Upper lobe of left lung (tissue), 6 donors: ENCODE data around the gene STOX2. TPM values are rescaled to one million over a fixed set of nuclear protein-coding genes. Genes with fewer than 3 reads are reported as not detected.

Experiments
- ATAC-seq, 2 donors: fragments of 200-7000 bp; cut with Tn5 transposase; one replicate each; pipeline ENCODE4 v1.9.1; 2022; ENCODE audit warnings: mild to moderate bottlenecking in 2 of 2, moderate library complexity in 2 of 2; ENCODE audit not compliant: low FRiP score in 2 of 2
- DNase-seq, 2 donors: peaks; one replicate each; pipeline ENCODE4 v3.0.0-alpha.2; 2019 to 2020
- H3K27ac ChIP-seq, 4 donors: fragments of 200-600 bp; sonication (generic); one replicate each; pipeline ENCODE4 v1.5.1; 2016 to 2019
- H3K27me3 ChIP-seq, 4 donors: fragments of 200-600 bp; sonication (generic); one replicate each; pipeline ENCODE4 v1.5.1; 2017 to 2019
- H3K36me3 ChIP-seq, 4 donors: fragments of 200-600 bp; sonication (generic); one replicate each; pipeline ENCODE4 v1.5.1; 2016 to 2019
- H3K4me1 ChIP-seq, 4 donors: fragments of 200-600 bp; sonication (generic); one replicate each; pipeline ENCODE4 v1.5.1; 2018 to 2019
- H3K4me3 ChIP-seq, 4 donors: fragments of 200-600 bp; sonication (generic); one replicate each; pipeline ENCODE4 v1.5.1; 2017 to 2019; ENCODE audit warnings: mild to moderate bottlenecking in 2 of 4, moderate library complexity in 1 of 4
- H3K9me3 ChIP-seq, 4 donors: fragments of 200-600 bp; sonication (generic); one replicate each; pipeline ENCODE4 v1.5.1; 2018 to 2019
- CTCF ChIP-seq, 6 experiments: fragments of 450-650 bp in 4 of 6; fragments of 200-600 bp in 2 of 6; sonication (generic) in 2 of 6; IDR thresholded peaks; one replicate each; pipeline ENCODE4 v1.5.1; 2016 to 2019; ENCODE audit warnings: antibody characterized with exemption in 6 of 6
- EP300 ChIP-seq, 4 donors: sonication (generic); formaldehyde crosslinking; IDR thresholded peaks; one replicate each; pipeline ENCODE4 v1.5.1; 2017; ENCODE audit warnings: antibody characterized with exemption in 4 of 4, control low read depth in 2 of 4
- POLR2A ChIP-seq, 4 donors: fragments of 450-650 bp; IDR thresholded peaks; one replicate each; pipeline ENCODE4 v1.5.1; 2016 to 2017; ENCODE audit warnings: antibody characterized with exemption in 4 of 4, mild to moderate bottlenecking in 2 of 4
- POLR2AphosphoS5 ChIP-seq, 2 donors: sonication (generic); formaldehyde crosslinking; IDR thresholded peaks; one replicate each; pipeline ENCODE4 v1.5.1; 2017; ENCODE audit warnings: antibody characterized with exemption in 2 of 2
- WGBS, 2 donors: methylation state at CpG; one replicate each; pipeline ENCODE4 v1.1.5; 2017 to 2018; 5-methylcytosine and 5-hydroxymethylcytosine counted together
- total RNA-seq, 6 donors: library from RNA; depleted of rRNA in 4 of 6; stranded (reverse); fragments of >200 nt in 4 of 6; gene quantifications; one replicate each; pipeline versions ENCODE4 v1.1.0 to v1.2.1, GENCODE V29; 2016 to 2021
- donor health status: DM: no; HTN: no; CAD: no; lungs with moderate emphysema.
- donor health status: DM: no; HTN: yes; CAD: no; lungs with severe emphysema.

The STOX2 gene
- total RNA-seq, 6 donors from 2014 or later, result 10.1 to 49.2 (median 24.1) TPM

GRCh38 chr4:184011826-184012380, 106.8 kb downstream of the STOX2 start:
- H3K36me3 ChIP-seq, result peaks cover 0 to 19% (median 2%) of the 10 kb centered on the region in 4 donors
- no peak overlapping the region for H3K27ac ChIP-seq
- peaks cover 0 to 3% (median under 1%) of the 10 kb centered on the region in 4 donors for H3K4me1 ChIP-seq
- TF ChIP-seq POLR2A (IDR thresholded peaks at IDR 0.05) (no peak), EP300 (IDR thresholded peaks at IDR 0.05) (no peak), CTCF (IDR thresholded peaks at IDR 0.05) (no peak), POLR2AphosphoS5 (IDR thresholded peaks at IDR 0.05) (no peak)
- 36 to 40% methylated on average over 2 of the region's 2 CpGs for WGBS, 2 donors
- no peak overlapping the region for H3K4me3 ChIP-seq
- DNase-seq (no peak), ATAC-seq (no peak)
- no peaks in the 10 kb centered on the region for H3K27me3 ChIP-seq
- H3K9me3 ChIP-seq, result no peaks in the 10 kb centered on the region

- no peak overlapping the region for H3K27ac ChIP-seq
- 26 to 35% methylated on average over 3 of the region's 3 CpGs for WGBS, 2 donors
- H3K36me3 ChIP-seq, result peaks cover 0 to 19% (median 2%) of the 10 kb centered on the region in 4 donors
- no peak for TF ChIP-seq CTCF (IDR thresholded peaks at IDR 0.05)
- DNase-seq, result no peak
- peaks cover 0 to 5% (median 4%) of the 10 kb centered on the region in 4 donors for H3K4me1 ChIP-seq
- no peak for ATAC-seq
- no peaks in the 10 kb centered on the region for H3K27me3 ChIP-seq
- H3K9me3 ChIP-seq, result no peaks in the 10 kb centered on the region
- H3K4me3 ChIP-seq, result no peak overlapping the region
Observed at GRCh38 chr4:184012937-184013336, 107.8 kb downstream of the STOX2 start.

- H3K36me3 ChIP-seq, result peaks cover 0 to 18% (median under 1%) of the 10 kb centered on the region in 4 donors
- H3K27ac ChIP-seq, result no peak overlapping the region
- H3K4me3 ChIP-seq, result no peak overlapping the region
- H3K9me3 ChIP-seq, result no peaks in the 10 kb centered on the region
- WGBS, 2 donors, result 78 to 79% methylated on average over 6 of the region's 6 CpGs
- DNase-seq (no peak), ATAC-seq (no peak)
- TF ChIP-seq EP300 (IDR thresholded peaks at IDR 0.05) (no peak), POLR2A (IDR thresholded peaks at IDR 0.05) (no peak), POLR2AphosphoS5 (IDR thresholded peaks at IDR 0.05) (no peak), CTCF (IDR thresholded peaks at IDR 0.05) (no peak)
- peaks cover 0 to 6% (median 5%) of the 10 kb centered on the region in 4 donors for H3K4me1 ChIP-seq
- H3K27me3 ChIP-seq, result no peaks in the 10 kb centered on the region
Observed at GRCh38 chr4:184014301-184014700, 109.2 kb downstream of the STOX2 start.

DNA sequence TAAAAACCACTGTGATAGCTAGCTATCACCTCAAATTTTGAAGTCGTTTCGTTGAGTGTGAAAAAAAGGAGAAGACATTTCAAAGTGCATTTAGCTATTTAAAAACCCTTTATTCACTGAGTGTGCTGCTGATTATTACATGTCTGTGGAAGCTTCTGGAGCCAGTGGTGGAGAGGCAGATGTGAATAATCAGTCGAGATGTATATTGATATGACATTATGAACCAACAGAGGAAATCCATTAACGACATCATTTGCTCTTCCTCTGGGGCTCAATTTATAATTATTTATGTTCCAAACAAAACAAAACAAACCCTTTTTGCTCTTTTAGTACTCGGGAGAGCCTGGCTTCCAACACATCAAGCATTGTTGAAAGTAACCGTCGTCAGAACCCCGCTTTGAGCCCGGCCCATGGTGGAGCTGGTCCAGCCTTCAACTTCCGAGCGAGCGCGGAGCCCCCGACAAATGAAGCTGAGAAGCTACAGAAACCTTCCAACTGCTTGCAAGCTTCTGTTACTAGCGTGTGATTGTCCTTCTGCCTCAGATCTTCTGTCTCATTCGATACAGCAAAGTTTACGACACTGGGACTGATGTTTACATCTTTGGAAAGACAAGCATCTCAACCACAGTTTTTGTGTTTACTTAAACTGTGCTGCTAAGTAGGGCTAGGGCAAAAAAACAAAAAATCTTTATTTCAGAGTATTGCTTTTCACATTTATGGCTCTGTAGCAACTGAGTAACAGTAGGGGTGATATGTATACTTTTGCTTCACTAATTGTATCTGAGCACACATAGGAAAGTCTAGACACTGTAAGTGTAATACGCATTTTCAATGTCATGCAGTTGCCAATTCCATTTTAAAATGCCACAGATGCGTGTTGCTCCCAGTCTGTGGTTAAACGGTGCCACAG, 111.9 kb downstream of the STOX2 start:
- no peaks in the 10 kb centered on the region for H3K36me3 ChIP-seq
- H3K4me3 ChIP-seq, result peak overlapping the region in 2 of 4 donors; percentile 8 to 21
- peak overlapping the region in 3 of 4 donors; percentile 41 to 65 (median 57) for H3K27ac ChIP-seq
- ATAC-seq (no peak), DNase-seq (no peak)
- WGBS, 2 donors, result 59 to 73% methylated on average over 15 to 20 of the region's 20 CpGs
- TF ChIP-seq EP300 (IDR thresholded peaks at IDR 0.05) (no peak), CTCF (IDR thresholded peaks at IDR 0.05) (no peak), POLR2AphosphoS5 (IDR thresholded peaks at IDR 0.05) (no peak), POLR2A (IDR thresholded peaks at IDR 0.05) (no peak)
- no peaks in the 10 kb centered on the region for H3K9me3 ChIP-seq
- H3K4me1 ChIP-seq, result peaks cover 0 to 17% (median 8%) of the 10 kb centered on the region in 4 donors
- no peaks in the 10 kb centered on the region for H3K27me3 ChIP-seq
